Measurements from ENCODE around the gene EIF3D.

EIF3D gene

DNA sequence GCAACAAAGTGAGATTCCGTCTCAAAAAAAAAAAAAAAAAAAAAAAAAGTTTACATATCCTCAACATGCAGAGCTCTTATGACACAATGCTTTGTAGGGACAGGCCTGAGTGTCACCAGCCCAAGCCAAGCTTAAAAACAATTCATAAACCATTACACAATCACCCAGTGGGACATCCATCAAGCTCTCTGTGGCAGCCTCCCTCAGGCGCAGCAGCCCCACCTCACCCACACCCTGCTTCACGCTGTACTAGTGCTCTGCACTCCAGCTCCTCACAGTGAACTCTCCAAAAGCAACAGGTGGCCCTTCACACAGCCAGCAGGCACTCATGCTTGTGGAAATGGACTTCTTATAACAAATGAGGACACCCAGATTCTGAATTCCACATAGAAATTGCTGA, 18.6 kb downstream of the EIF3D start:
- DNase-seq (ENCODE audit: low read depth in 2 of 2, low spot score in 1 of 2): no peak

GRCh38 chr22:36507518-36508010, 21.4 kb downstream of the EIF3D start:
- no peak for DNase-seq (ENCODE audit: low read depth in 2 of 2, low spot score in 1 of 2)

DNA sequence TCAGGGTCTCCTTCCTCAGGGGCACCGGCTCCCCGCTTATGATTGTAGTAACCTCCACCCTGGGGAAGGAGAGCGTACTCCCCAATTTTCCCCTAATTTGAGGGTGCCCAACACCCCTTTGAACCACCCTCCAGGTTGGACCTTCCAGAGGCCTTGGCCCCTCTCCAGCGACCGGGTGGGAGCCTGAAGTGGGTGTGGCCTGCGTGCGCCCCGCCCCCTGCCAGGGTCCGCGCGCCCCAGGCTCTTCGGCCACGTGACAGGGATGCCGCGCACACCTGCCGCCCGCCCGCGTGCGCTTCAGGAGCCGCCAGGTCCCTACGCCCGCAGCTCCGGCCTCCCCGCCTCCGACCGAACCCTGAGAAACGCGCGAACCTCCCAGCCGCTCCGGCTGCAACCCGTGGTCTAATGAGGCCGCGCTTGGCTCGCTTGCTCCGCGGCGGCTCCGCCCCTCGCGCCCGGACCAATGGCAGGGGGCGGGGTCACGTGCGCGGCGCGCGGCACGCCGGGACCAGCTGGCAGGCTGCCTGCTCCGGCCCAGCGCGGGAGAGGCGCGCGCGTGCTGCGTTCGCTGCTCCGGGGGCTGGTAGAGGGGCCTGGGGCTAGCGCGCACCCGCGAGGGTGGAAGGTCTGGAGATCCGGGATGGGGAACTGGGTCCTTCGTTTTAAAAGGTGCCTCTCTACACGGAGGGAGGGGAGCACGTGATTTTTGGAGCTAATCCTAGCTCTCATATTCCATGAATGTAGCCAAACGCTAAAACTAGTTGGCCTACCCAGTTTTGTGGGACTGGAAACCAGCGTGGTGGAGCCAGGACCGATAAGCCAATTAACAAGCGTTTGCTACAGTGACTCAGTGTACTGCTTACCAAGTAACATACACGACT, 22.1 kb downstream of the EIF3D start, which contains the start of gene FOXRED2:
Gene FOXRED2 (minus strand): TSS at position 404 of the 881 bp plus-strand sequence. CDS start 618 bp downstream, outside the sequence.
- peak; percentile 67 to 72 for DNase-seq (ENCODE audit: low read depth in 2 of 2, low spot score in 1 of 2)

DNA sequence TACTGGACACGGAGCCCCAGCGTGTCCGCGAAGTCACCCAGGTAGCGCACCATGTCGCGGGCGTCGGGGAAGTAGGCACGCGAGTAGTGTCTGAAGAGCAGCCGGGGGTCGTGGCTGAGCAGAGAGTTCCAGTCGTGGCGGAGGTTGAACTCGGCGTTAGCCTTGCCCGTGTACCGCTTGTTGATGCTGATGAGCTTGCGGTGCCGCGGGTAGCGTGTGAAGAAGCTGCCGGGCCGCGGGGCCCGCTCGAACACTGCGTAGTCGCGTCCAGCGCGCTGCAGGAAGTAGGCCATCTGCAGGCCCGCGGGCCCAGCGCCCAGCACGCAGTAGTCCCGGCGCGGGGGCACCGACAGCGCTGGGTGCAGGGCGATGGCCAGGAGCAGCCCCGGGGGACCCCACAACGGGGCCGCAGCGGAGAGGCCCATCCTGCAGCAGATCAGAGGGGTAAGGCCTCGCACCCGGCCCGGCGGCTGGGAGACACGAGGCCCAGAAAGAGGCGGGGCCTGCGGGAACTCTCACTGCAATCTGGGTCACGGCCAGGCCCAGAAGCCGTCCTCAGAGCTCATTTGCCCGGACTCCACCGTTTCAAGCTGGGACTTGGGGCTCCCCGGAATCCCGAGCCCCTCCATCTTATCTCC, 22.8 kb downstream of the EIF3D start:
- DNase-seq (ENCODE audit: low read depth in 2 of 2, low spot score in 1 of 2): no peak

- DNase-seq (ENCODE audit: low read depth in 2 of 2, low spot score in 1 of 2): no peak
Measured at GRCh38 chr22:36497910-36498665, 30.9 kb downstream of the EIF3D start.

GRCh38 chr22:36493690-36494110, 35.3 kb downstream of the EIF3D start:
- no peak for DNase-seq (ENCODE audit: low read depth in 2 of 2, low spot score in 1 of 2)

DNA sequence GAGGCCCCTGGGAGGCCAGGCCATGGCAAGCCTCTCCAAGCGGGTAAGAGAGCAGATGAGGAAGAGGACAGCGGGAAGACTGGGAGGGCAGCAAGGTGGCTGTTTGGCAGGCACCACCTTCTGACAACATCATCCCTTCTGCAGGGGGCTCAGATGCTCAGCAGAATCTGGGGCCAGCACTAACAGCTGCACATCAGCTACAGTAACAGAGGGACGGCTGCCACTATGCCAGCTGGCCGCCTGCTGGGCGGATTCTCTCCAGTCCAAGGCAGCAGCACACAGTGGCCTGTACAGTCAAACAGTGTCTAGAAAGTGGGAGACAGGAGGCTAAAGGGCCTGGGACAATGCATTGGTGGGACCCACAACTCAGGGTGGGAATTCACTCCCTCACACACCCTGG, 36.9 kb downstream of the EIF3D start:
- no peak for DNase-seq (ENCODE audit: low read depth in 2 of 2, low spot score in 1 of 2)

GRCh38 chr22:36491155-36491554, 37.8 kb downstream of the EIF3D start:
- DNase-seq (ENCODE audit: low read depth in 2 of 2, low spot score in 1 of 2): no peak

DNA sequence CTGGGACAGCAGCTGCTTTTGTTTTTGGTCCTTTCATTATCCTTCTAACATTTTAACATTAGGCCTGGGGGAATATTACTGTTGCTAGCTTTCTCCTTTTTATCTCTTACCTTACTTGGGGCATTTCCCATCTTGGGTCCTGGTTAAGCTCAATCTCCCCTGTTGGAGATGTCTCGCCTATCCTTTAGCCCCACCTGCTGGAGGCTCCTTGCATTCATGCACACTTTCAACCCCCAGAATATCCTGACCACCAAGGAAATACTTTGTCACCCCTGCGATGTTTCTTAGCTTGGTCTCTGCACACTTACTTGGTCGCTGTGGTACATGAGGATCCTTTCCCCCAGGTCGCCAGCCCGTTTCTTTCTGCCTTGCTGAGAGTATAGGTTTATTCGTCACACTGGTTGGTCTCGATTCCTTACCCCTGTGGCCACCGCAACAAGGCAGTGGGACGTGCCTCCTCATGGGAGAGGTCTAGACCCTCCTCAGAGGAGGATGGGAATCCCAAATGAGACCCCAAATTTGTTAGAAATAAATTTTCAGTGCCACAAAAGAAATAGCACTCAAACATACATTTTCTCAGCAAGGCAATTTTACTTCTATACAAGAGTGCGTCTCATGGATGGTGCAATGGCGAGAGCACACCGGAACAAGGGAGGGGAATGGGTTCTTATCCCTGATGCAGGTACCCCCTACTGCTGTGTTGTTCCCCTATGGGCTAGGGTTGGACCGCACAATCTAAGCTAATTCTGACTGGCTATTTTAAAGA, 42.2 kb downstream of the EIF3D start:
- peak; percentile 22 to 37 for DNase-seq (ENCODE audit: low read depth in 2 of 2, low spot score in 1 of 2)

DNA sequence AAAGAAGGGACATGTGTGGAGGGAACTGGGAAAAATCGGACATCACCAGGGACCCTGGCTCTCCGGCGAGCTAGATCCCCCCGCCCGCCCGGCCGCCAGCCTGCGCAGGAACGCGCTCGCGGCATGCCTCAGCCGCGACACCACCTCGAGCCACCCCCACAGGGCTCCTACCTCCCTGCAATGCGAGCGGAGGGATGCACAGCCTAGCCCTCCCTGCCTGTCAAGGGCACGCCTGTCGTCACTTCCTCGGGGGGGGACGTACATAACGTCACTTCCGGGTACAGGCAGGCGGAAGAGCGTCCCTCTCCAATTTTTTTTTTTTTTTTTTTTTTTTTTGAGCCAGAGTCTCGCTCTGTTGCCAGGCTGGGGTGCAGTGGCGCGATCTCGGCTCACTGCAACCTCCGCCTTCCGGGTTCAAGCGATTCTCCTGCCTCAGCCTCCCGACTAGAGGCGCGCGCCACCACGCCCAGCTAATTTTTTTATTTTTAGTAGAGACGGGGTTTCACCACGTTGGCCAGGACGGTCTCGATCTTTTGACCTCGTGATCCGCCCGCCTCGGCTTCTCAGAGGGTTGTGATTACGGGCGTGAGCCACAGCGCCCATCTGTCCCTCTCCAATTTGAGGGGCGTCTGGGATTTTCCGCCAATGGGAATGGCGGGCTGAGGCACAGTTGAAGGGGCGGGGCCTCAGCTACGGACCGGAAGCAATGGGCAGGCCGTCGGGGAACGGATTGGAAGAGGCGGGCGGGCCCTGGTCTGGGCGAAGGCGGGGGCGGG, 47.4 kb downstream of the EIF3D start, which contains the start of gene TXN2:
Gene TXN2 (minus strand): TSS at position 248 of the 776 bp plus-strand sequence. CDS start 803 bp downstream, outside the sequence.
- peak; percentile 89 to 94 for DNase-seq (ENCODE audit: low read depth in 2 of 2, low spot score in 1 of 2)

DNA sequence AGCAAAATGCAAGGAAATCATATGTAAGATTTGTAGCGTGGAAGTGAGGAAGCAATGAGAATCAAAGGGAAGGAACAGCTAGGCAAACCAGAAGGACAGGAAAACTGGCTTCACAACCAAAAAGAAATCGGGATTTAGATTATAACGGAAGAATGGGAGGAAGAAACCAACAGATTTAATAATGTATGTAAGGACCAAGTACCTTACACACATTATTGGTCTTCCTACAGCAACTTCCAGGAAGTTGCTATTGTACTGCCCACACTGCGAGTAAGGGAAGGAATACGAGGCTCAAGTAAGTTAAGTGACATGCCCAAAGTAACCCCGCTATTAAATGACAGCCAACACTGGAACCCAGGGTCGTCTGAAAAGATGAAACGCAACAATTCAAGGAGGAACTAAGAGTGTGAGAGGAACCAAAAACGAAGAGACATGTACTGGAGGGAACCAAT, 48.0 kb downstream of the EIF3D start:
- DNase-seq (ENCODE audit: low read depth in 2 of 2, low spot score in 1 of 2): no peak

DNA sequence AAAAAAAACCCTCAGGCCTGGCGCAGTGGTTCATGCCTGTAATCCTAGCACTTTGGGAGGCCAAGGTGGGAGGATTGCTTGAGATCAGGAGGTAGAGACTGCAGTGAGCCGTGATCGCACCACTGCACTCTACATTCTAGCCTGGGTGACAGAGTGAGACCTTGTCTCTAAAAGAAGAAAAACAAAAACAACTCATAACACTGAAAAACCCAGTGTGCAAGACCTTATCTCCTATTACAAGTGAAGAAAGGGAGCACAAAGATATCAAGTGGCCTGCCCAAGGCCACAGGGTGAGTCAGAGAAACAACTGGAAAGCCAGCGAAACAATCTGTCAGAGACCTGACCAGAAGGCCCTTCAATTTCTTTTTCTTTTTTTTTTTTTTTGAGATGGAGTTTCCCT, 50.0 kb downstream of the EIF3D start:
- DNase-seq (ENCODE audit: low read depth in 2 of 2, low spot score in 1 of 2): no peak

DNA sequence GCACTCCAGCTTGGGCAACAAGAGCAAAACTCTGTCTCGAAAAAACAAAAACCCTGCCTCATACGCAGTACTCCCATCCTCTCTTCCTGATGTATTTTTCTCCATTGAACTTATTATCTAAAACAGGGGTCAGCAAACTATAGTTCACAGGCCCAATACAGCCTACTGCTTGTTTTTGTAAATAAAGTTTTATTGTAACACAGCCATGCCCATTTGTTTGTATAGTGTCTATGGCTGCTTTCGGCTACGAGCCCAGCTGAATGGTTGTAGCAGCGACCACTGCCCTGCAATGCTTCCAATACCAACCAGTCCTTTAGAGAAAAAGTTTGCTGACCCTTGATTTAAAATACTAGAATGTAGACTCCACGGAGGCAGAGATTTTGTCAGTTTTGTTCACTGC, 53.6 kb downstream of the EIF3D start:
- DNase-seq (ENCODE audit: low read depth in 2 of 2, low spot score in 1 of 2): no peak

- DNase-seq (ENCODE audit: low read depth in 2 of 2, low spot score in 1 of 2): no peak
Measured at GRCh38 chr22:36472689-36473088, 56.3 kb downstream of the EIF3D start.

DNA sequence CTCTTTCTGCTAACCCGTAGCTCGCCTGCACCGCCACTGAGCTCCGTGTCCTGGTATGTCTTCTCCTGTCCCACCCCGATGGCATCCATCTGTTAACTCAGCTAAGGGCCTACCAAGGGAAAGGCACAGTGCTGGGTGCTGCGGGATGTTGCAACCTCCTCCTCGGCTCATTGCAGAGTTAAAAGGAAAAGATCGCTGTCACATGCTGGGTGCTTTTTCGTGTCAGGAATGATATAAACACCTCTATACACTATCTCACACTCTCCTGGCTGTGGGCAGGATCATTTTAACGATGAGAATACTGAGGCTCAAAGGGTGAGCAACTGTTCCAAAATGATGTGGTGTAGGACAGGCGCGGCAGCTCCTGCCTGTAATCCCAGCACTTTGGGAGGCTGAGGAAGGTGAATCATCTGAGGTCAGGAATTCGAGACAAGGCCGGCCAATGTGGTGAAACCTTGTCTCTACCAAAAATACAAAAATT, 57.6 kb downstream of the EIF3D start:
- no peak for DNase-seq (ENCODE audit: low read depth in 2 of 2, low spot score in 1 of 2)

GRCh38 chr22:36470994-36471331, 58.0 kb downstream of the EIF3D start:
- no peak for DNase-seq (ENCODE audit: low read depth in 2 of 2, low spot score in 1 of 2)

GRCh38 chr22:36470162-36470993, 58.6 kb downstream of the EIF3D start:
- DNase-seq (ENCODE audit: low read depth in 2 of 2, low spot score in 1 of 2): peak; percentile 55 to 71

DNA sequence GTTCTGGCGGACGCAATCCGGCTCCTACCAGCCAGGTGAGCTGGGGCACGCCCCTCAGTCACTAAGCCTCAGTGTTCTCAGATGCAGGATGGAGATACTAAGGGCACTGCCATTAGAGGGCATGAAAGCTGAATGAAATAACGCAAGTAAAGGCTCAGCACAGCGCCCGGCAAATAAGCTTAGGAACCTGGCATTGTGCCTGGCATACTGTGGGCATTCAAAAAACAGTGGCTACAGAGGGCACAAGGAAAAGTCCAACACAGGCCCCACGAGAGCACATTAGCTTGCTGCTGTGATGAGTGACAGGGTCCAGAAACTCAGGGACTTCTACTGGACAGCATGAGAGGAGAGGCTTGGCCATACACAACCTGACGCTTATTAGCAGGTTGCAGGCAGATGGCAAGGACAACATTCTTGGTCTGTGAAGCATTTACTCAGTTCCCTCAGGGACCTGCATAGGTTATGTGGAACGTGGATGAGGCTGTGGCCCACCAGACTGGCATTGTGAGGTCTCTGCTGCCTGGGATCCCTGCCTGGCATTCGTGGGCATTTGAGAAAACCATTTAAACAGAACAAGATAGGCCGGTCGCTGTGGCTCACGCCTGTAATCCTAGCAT, 59.8 kb downstream of the EIF3D start:
- DNase-seq (ENCODE audit: low read depth in 2 of 2, low spot score in 1 of 2): no peak
